Right kidney (tissue), 1 donor: ENCODE measurements around the gene SPACA4.

Experiments used
- DNase-seq: peaks from one replicate; pipeline ENCODE4 v3.0.0-alpha.2; 2016

SPACA4 gene

DNA sequence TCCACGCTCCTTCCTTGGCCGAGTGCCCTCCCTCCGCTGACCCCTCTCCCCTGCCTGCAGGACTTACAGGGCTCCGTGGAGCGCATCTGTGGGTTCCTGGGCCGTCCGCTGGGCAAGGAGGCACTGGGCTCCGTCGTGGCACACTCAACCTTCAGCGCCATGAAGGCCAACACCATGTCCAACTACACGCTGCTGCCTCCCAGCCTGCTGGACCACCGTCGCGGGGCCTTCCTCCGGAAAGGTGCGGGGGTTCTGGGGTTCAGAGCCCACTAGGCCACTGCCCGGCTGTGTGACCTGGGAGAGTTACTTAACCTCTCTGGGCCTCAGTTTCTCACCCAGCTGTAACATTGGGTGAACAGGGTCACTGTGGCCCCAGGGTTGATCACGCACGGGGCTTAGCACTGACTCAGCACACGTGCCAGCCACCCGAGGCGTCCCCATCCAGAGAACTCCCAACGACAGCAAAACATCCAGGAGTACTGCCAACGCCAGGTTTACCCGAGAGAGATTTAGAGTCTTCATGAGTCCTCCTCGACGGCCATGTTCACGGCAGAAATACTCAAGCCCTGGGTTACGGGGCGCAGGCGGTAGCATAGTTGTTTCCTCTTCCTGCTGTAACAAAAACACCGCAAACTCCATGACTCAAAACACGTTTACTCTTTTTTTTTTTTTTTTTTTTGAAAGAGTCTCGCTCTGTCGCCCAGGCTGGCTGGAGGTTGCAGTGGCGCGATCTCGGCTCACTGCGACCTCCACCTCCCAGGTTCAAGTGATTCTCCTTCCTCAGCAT lies 9.7 kb upstream of the SPACA4 start:
- no peak for DNase-seq

DNA sequence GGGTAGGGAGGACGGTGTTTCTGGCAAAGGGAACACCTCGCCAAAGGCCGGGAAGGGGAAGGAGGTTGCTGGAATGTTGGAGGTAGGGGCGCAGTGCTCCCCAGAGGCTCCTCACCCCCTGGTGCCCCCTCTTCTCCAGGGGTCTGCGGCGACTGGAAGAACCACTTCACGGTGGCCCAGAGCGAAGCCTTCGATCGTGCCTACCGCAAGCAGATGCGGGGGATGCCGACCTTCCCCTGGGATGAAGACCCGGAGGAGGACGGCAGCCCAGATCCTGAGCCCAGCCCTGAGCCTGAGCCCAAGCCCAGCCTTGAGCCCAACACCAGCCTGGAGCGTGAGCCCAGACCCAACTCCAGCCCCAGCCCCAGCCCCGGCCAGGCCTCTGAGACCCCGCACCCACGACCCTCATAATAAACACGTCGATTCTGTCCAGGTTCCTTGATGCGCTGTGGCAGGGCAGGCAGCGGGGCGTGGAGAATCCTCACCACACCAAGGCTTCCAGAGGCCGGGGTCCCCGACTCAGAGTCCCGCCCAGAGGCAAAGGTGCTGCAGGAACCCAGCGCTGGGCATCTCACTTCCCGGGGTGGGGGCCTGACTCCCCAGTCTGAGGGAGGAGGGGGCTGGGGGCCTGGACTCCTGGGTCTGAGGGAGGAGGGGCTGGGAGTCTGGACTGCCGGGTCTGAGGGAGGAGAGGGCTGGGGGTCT lies 7.4 kb upstream of the SPACA4 start:
- no peak for DNase-seq

DNA sequence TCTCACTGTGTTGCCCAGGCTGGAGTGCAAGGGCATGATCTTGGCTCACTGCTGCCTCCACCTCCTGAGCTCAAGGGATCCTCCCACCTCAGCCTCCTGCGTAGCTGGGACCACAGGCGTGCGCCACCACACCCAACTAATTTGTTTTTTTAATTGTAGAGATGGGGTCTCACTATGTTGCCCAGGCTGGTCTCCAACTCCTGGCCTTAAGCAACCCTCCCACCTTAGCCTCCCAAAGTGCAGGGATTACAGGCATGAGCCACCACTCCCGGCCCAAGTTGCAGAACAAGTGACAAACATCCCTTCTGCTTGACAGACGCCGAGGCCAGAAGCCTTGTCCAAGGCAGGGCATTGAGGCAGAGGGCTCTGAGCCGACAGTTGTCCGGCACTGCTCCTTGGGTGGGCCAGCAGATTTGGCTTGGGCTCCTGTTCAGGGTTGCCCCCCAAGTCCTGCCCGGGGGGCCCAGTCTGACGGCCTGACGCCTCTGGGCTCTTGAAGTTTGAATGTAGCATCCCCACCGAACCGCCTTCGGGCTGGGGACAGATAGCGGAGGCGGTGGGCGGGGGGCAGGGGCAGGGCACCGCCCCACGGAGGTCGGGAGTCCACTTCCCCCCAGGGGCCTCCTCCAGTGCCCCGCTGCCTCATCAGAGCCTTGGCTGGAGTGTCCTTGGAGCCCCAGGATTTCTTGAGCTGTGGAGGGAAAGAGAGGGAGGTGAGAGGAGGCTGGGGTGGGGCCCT lies 5.7 kb upstream of the SPACA4 start:
- no peak for DNase-seq

DNA sequence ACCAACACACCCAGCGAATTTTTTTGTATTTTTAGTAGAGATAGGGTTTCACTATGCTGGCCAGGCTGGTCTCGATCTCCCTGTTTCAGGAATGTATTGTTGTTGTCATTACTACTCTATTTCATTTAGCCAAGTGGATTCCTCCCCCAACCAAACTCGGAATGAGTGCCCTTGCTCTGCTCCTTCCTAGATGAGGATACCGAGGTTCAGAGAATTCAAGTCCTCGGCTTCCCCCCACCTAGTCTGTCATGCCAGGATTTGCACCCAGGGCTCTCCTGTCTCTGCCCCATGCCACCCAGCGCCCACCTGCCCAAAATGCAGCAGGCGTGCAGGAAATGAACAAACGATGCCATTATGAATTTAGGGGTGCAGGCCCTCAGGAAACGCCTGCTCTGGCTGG lies 3.5 kb upstream of the SPACA4 start:
- no peak for DNase-seq

GRCh38 chr19:48603449-48603848 lies 3.1 kb upstream of the SPACA4 start:
- no peak for DNase-seq

GRCh38 chr19:48603850-48604249 lies 2.7 kb upstream of the SPACA4 start:
- DNase-seq = no peak

DNA sequence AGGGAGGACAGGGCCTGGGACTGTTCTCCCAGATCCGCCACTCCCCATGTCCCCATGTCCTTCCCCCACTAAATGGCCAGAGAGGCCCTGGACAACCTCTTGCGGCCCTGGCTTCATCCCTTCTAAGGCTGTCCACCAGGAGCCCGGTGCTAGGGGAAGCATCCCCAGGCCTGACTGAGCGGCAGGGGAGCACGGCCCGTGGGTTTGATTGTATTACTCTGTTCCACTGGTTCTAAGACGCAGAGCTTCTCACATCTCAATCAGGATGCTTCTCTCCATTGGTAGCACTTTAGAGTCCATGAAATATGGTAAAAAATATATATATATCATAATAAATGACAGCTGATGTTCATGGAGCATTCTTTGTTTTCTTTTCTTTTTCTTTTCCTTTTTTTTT lies 815 bp downstream of the SPACA4 start:
- DNase-seq = no peak

DNA sequence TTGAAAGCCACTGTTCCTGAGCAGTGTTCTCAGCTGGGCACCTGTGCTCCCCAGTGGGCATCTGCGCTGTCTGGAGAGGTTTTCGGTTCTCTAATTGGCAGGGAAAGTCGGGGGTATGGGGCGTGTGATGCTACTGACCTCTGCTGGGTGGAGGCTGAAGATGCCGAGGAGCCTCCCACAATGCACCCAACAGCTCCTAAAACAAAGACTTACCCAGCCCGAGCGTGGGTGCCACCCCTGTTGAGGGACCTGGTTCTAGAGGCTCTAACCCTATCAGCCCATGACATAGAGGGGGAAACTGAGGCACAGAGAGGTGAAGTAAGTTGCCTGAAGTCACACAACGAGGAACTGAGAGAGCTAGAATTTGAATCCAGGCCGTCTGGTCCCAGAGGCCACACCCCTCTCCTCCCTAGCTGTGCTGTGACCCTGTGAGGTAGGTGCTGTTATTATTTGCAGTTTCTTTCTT lies 2.3 kb downstream of the SPACA4 start:
- DNase-seq = no peak

DNA sequence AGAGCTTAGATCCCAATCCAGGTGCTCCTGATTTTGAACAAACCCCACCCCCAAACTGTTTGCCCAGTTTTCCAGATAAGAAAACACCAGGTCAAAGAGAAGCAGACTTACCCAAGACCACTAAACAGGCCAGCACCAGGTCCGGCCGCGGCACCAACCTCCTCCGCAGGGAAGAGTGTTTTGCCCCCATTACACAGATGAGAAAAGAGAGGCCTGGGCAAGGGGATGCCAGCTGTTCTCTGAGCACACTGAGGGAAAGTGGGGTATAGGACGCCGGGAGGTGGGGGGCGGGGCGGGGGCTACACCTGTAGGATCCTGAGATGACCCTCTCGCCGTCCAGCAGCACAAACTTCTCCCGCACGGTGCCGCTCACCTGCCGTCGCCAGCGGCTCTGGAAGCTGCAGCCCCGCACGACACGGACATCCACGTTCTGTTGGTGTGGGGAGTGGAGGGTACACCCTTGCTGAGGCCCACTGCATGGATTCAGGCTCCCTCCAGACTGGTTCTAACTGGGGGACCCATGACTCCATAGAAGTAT lies 3.1 kb downstream of the SPACA4 start:
- DNase-seq = no peak

DNA sequence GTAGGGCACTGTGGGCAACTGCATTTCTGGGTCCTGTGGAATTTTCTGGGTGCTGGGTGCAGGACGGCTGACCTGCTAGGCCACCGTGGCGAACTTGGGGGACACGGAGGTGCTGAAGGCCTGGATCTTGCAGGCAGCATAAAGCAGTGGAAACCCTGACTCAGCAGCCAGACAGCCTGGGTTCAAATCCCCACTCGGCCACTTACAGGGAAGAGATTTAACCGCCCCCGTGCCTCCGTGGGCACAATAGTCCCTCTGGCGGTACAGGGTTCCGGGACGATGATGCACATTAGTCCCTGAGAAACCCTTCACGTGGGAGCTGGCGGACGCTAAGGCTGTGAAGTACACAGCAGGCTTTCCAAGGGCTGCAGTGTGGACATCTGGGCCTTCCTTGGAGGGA lies 5.3 kb downstream of the SPACA4 start:
- DNase-seq = no peak

DNA sequence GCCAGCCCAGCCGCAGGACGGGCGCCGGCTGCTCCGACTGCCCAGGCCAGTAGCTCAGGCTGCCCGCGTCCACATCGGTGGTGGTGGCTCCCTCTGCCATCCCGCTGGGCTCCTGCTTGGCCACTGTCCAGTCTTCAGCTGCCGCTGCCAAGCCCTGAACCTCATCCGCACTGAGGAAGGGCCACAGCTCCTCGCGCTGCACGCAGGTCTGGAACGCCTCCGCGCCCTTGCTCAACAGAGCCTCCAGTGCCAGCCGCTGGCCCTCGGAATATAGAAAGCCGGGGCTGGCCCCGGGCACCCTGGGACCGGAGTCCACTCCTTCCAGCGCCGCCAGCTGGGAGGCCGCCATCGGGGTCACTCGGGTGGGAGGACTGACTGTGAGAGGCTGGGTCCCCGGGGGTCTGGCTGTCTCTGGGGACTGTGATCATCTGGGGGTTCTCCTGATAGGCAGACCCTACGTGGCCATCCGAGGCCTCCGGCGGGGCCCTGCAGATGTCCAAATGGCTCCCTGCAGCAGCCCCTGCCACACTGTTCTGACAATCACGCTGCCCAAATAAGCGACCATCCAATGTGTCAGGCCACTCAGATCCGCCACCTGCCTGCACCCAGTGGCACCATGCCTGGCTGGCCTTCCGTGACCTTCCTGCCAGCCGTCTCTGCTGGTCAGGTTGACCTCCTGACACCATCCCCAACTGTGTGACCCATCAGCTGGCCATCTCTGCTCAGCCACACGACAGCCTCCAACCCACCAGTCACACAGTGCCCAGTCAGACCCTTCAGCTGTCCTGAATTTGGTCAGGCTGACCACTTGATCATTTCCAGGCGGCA lies 6.7 kb downstream of the SPACA4 start:
- no peak for DNase-seq

DNA sequence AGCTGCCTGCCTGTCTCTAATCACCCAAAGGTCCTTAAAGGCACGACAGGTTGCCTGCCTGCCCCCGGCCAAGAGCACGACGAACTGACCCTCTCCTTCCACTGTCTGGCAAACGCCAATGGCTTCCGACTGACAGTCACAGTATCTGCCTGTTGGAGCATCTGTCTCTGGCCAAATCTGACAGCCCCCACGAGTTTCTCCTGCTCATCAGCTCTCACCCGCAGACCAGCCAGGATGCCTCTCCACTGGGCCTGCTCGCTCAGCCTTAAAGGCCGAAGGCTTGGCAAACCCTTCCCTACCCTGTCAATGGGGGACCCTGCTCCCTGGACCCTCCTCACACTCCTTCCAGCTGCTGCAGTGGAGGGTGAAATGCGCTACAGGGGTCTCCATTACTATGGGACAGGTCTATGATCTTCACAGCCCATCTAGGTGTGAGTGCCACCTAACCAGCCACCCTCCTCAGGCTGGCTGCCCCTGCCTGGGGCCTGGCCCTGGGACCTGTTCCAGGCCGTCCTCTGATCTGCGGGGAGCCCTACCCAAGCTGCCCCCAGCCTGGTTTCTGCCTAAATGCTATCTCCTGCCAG lies 7.4 kb downstream of the SPACA4 start:
- DNase-seq = no peak

DNA sequence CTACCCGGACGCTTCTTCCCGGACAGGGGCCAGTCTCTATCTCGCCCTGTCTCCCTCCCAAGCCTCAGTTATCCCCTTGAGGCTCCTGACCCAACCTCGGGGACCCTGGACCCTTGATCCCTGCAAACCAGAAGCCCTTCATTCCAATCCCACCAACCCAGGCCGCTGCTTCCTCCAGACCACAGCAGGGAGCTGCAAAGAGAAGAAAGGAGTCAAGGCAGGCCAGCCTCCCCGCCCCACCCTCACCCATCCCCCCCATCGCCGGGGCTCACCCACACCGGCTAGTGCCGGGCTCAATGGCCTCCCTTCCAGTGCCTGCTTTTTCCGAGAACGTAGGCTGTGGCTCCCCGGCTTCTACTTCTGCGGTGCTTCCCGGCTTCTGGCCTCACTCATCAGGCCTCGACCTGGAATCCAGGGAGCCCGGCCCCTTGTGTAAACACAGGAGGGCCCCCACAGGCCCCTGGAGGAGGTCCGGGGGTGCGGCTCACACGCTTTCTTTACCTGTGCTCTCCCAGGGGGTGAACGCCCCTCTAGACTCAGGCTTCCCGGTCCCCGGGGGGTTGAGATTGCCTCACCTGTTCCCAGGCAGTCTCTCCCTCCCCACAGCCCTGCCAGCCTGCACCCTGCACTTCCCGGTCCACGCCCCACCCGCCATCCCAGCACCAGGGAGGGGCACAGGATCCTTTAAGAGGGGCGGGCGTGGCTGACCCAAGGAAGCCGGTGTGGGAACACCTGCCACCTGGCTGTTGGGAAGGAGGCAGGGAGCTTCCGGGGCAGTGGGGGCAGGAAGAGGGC lies 8.1 kb downstream of the SPACA4 start, which contains the start of gene FAM83E:
TSS of gene FAM83E (minus strand) at position 641 of the 795 bp plus-strand sequence. CDS start 1,704 bp downstream, outside the sequence.
- DNase-seq = no peak

- no peak for DNase-seq
Measured at GRCh38 chr19:48615231-48616040, 8.9 kb downstream of the SPACA4 start.

GRCh38 chr19:48616041-48616436 lies 9.5 kb downstream of the SPACA4 start:
- DNase-seq = no peak

- no peak for DNase-seq
Measured at GRCh38 chr19:48616491-48617056, 10.0 kb downstream of the SPACA4 start.

DNA sequence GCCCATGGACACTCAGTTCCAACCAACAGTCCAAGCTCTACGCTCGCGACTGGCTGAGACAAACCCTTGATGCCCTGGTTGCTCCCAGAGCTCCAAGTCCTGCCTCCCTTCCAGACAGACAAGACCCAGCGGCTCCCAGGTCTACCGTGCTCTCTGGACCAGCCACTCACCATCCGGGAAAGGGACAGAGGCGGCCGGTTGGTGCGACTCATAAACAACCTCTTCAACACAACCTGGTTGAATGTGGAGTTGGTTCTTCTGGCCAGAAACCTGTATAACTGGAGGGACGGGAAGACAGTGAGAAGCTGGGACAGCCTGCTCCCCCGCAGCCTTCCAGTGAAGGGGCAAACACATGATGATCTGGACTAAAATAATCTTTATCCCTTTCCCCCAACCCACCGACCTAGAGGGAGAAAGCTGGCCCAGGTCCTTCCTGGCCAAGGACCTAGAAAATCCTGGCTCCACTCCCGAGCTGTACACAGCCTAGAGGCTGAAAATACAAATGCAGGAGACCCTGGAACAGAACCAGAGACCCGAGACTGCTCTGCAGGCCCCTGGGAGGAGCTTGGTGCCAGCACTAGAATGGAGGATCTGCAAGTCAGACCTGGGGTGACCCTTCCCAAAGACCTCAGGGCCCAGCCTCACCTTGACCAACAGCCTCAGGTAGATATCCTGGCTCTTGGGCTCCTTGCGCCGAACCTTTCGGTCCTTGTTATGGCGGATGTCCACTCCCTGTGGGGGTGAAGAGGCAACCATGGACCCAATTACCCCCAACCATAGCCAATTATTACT lies 10.8 kb downstream of the SPACA4 start:
- no peak for DNase-seq

DNA sequence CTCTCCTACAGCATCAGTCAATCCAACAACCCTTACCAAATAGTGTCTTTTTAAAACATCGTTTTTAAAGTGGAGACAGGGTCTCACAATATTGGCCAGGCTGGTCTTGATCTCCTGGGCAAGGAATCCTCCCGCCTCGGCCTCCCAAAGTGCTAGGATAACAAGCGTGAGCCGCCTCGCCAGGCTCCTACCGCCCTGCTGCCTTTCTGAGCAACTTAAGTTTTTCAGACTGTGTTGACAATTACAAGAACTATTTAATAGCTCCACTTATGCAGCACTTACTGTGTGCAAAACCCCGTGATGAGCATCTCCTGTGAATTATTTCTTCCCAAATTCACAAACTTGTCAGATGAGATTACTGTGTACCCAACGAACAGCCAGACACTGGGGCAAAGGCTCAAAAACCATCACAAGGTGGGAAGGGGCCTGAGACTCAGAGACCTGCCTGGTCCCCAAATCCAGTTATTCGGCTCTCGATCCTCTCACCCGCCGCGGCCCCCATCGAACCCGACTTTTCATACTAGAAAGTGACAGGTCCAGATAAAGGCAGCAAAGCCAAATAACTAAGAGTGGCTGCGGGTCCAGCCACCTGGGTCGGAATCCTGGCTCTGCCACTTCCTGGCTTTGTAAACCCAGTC lies 11.9 kb downstream of the SPACA4 start:
- peak; percentile 24 for DNase-seq
